HFF-Myc (cell line): ENCODE results near the gene SEMA4A.
"Not testable (repeated sequence)": the region's sequence is repeated elsewhere in the genome, so short reads cannot be mapped to it uniquely, and the experiment has no call there.

ENCODE experiments used
- DNase-seq: peaks from one replicate; pipeline ENCODE4 v3.0.0-alpha.2; 2011; ENCODE audit warnings: low read depth; ENCODE audit errors: extremely low read depth
- H3K4me3 ChIP-seq: replicated peaks from 2 replicates; pipeline ENCODE4 v1.5.1; 2011; ENCODE audit warnings: low read depth, mild to moderate bottlenecking, control low read depth, low read length
- CTCF ChIP-seq: IDR thresholded peaks from 2 replicates; pipeline ENCODE4 v1.5.1; 2012; ENCODE audit warnings: mild to moderate bottlenecking, low read depth, low read length, control low read depth; ENCODE audit errors: missing control alignments

SEMA4A gene

GRCh38 chr1:156180471-156180870 lies 27.1 kb downstream of the SEMA4A start:
- no peak for DNase-seq
- no peak overlapping the region for H3K4me3 ChIP-seq
- no peak for TF ChIP-seq CTCF

DNA sequence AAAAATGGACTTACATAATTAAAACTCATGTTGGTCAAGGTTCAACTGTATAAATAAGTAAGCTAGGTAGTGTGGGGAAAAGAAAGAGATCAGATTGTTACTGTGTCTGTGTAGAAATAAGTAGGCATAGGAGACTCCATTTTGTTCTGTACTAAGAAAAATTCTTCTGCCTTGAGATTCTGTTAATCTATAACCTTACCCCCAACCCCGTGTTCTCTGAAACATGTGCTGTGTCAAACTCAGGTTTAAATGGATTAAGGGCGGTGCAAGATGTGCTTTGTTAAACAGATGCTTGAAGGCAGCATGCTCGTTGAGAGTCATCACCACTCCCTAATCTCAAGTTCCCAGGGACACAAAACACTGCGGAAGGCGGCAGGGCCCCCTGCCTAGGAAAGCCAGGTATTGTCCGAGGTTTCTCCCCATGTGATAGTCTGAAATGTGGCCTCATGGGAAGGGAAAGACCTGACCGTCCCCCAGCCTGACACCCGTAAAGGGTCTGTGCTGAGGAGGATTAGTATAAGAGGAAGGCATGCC lies 28.1 kb downstream of the SEMA4A start:
- DNase-seq, H3K4me3 ChIP-seq: not testable (repeated sequence)

DNA sequence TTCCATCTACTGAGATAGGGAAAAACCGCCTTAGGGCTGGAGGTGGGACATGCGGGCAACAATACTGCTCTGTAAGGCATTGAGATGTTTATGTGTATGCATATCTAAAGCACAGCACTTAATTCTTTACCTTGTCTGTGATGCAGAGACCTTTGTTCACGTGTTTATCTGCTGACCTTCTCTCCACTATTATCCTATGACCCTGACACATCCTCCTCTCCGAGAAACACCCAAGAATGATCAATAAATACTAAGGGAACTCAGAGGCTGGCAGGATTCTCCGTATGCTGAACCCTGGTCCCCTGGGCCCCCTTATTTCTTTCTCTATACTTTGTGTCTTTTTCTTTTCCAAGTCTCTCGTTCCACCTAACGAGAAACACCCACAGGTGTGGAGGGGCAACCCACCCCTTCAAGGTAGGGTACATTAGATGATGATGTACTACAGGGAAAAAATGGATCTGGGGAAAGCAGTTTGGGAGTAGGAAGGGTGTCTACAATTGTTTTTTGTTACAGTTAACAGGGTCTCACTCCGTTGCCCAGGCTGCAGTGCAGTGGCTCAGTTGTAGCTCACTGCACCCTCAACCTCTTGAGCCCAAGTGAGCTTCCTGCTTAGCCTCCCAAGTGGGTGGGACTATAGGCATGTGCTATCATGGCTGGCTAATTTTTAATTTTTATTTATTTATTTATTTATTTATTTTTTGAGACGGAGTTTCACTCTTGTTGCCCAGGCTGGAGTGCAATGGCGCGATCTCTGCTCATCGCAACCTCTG lies 28.8 kb downstream of the SEMA4A start:
- not testable (repeated sequence) for DNase-seq, H3K4me3 ChIP-seq

GRCh38 chr1:156186347-156187177 lies 33.2 kb downstream of the SEMA4A start:
- DNase-seq, H3K4me3 ChIP-seq: not testable (repeated sequence)

- not testable (repeated sequence) for DNase-seq, H3K4me3 ChIP-seq
Measured at GRCh38 chr1:156190265-156190664, 36.9 kb downstream of the SEMA4A start.

DNA sequence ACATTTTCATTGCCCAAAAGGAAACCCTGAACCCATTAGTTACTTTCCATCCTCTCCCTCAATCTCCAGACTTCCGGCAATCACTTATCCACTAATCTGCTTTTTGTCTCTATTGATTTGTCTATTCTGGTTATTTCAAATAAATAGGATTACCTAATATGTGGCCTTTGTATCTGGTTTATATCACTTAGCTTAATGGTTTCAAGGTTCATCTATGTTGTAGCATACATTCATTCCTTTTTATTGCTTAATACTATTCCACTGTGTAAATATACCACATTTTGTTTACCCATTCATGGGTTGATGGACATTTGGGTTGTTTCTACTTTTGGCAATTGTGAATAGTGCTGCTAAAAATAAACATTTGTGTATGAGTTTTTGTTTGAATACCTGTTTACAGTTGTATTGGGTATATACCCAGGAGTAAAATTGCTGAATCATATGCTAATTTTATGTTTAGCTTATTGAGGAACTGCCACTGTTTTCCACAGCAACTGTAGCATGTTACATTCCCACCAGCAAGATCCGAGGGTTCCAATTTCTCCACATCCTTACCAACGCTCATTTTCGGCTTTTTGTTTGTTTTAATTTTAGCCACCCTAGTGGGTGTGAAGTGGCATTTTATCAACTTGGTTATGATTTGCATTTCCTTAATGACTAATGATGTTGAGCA lies 38.0 kb downstream of the SEMA4A start:
- no peak for TF ChIP-seq CTCF
- H3K4me3 ChIP-seq, result no peak overlapping the region
- no peak for DNase-seq

GRCh38 chr1:156193208-156193487 lies 39.8 kb downstream of the SEMA4A start:
- DNase-seq, result no peak
- peak overlapping the region; percentile 100 for H3K4me3 ChIP-seq
- no peak for TF ChIP-seq CTCF

- H3K4me3 ChIP-seq, result peak within 1 kb of the TSS; percentile 100
- DNase-seq, result peak; percentile 98
- TF ChIP-seq CTCF, result peak; percentile 58
Measured at GRCh38 chr1:156193488-156194299, 40.3 kb downstream of the SEMA4A start, which contains the start of gene SLC25A44. Gene SLC25A44, plus strand, starts transcription at chr1:156194104. Its CDS starts 5,744 bp downstream, at chr1:156199848.
